ENCODE results near the gene ARHGAP31.

- TF ChIP-seq CTCF (IDR thresholded peaks at IDR 0.05; ENCODE audit: low read depth, low read length) (no peak), MAX (IDR thresholded peaks at IDR 0.05; ENCODE audit: low read depth, low read length) (no peak), POLR2A (IDR thresholded peaks at IDR 0.05; ENCODE audit: extremely low read depth, insufficient read length) (no peak)
Measured at GRCh38 chr3:119305286-119305685, 11.1 kb downstream of the ARHGAP31 start.
